ENCODE data around the gene TSC2.
"Not testable (repeated sequence)": the region's sequence is repeated elsewhere in the genome, so short reads cannot be mapped to it uniquely, and the experiment has no call there.

DNA sequence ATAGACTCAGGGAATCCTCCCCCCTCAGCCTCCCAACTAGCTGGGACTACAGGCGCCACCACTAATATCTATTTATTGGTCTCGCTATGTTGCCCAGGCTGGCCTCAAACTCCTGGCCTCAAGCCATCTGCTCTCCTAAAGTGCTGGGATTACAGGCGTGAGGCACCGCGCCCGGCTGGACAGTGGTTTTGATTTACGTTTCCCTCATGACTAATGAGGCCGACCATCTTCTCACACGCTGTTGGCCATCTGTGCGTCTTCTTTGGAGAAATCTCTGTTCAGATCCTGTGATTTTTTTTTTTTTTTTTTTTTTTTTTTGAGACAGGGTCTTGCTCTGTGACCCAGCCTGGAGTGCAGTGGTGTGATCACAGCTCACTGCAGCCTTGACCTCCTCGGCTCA lies 81.5 kb downstream of the TSC2 start:
- TF ChIP-seq, protein P1, sequence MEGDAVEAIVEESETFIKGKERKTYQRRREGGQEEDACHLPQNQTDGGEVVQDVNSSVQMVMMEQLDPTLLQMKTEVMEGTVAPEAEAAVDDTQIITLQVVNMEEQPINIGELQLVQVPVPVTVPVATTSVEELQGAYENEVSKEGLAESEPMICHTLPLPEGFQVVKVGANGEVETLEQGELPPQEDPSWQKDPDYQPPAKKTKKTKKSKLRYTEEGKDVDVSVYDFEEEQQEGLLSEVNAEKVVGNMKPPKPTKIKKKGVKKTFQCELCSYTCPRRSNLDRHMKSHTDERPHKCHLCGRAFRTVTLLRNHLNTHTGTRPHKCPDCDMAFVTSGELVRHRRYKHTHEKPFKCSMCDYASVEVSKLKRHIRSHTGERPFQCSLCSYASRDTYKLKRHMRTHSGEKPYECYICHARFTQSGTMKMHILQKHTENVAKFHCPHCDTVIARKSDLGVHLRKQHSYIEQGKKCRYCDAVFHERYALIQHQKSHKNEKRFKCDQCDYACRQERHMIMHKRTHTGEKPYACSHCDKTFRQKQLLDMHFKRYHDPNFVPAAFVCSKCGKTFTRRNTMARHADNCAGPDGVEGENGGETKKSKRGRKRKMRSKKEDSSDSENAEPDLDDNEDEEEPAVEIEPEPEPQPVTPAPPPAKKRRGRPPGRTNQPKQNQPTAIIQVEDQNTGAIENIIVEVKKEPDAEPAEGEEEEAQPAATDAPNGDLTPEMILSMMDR (IDR thresholded peaks at IDR 0.05), result not testable (repeated sequence)
- TF ChIP-seq POLR2A (IDR thresholded peaks at IDR 0.05), result not testable (repeated sequence)
